Fibroblast of gingiva (primary cell): ENCODE data around the gene PTN.

Source experiments
- DNase-seq: peaks from one replicate; pipeline ENCODE4 v3.0.0-alpha.2; 2011; ENCODE audit warnings: low read depth

Gene PTN, protein sequence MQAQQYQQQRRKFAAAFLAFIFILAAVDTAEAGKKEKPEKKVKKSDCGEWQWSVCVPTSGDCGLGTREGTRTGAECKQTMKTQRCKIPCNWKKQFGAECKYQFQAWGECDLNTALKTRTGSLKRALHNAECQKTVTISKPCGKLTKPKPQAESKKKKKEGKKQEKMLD

DNA sequence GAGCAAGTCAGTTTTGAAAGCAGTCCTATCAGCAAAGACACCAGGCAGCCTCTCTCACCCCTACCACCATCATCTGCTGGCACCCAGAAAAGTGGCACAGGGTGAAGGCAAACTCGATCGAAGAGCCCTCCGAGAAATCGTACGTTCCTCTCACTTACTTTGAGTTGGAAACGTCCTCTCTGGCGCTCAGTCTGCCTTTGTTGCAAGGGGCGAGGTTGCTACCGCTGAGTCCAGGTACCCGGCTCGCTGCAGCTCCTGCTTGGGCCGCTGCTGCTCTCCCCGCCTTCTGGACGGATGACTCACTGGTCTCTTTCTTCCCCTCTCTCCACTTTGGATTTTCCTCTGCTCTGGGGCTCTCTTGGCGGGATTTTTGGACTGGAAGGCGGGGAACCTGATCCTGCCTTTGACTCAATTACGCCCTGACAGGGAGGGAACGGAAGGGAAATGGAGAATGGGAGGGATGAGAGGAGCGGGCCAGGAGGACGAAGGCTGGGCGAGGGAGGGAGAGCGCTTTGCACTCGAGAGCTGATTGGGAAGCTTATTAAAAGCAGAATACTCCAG is at the start of gene PTN:
TSS of gene PTN (minus strand) at position 453 of the 561 bp plus-strand sequence. CDS start 88,760 bp downstream, outside the sequence.
- DNase-seq: peak; percentile 31

- DNase-seq: no peak
Observed at GRCh38 chr7:137390076-137390475, 46.5 kb upstream of the PTN start.

- DNase-seq: no peak
Observed at GRCh38 chr7:137388916-137389315, 45.4 kb upstream of the PTN start.

DNA sequence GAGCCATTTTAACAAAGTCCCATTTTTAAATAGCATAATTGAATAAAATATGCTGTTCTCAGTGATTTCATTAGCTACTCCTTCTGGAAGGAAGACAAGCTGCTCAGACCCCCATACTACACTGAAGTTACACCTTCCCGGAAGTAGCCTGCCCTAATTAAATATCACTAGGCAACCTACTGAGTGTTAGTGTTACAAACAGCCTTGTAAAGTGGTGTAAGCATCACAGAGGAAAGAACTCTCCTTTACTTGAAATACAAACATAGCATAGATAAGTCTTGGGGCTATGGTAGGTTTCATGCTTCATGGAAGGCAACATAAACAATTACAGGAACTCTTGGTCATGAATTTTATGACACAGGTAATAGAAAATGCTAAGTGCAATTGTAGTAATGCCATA is 43.4 kb upstream of the PTN start:
- no peak for DNase-seq

- no peak for DNase-seq
Observed at GRCh38 chr7:137381045-137381444, 37.5 kb upstream of the PTN start.

DNA sequence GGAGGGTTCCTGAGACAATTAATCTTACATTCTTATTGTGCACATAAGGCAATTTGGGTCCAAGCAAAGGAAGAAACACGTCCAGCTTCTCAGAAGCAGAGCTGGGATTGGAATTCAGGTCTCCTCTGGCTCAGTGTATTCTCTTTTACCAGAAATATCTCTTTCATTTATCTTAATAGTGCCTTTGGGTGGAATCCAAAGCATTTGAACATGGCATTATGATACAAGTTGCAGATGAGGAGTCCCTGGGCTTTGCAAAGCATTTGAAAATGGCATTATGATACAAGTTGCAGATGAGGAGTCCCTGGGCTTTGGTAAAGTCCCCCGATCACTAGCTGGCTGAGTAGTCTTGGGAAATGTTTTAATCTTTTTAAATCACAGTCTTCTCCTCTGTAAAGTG is 30.0 kb upstream of the PTN start:
- no peak for DNase-seq

- no peak for DNase-seq
Observed at GRCh38 chr7:137371616-137372015, 28.1 kb upstream of the PTN start.

- no peak for DNase-seq
Observed at GRCh38 chr7:137366995-137367394, 23.5 kb upstream of the PTN start.

DNA sequence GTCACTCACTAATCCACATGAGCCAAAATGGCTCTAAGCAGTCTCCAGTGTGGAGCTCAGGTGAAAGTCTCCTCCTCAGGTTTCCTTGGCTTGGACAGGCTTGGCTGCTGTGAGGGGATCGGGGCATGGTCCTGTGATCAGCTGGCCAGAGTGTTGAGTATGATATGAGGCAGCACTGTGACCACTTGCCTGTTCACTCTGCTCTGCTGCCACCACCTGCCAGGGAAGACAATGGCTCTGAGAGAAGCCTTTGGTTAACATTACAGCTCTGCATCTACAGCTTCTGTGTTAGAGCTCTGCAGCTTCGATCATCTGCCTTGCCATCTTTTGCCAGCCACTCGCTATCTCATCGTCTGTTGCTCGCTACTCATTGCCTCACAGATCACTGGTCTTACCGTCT is 20.1 kb upstream of the PTN start:
- DNase-seq: no peak

- no peak for DNase-seq
Observed at GRCh38 chr7:137360087-137360679, 16.6 kb upstream of the PTN start.

- no peak for DNase-seq
Observed at GRCh38 chr7:137354961-137355360, 11.4 kb upstream of the PTN start.

- DNase-seq: no peak
Observed at GRCh38 chr7:137354396-137354795, 10.9 kb upstream of the PTN start.

- DNase-seq: no peak
Observed at GRCh38 chr7:137351941-137352340, 8.4 kb upstream of the PTN start.

DNA sequence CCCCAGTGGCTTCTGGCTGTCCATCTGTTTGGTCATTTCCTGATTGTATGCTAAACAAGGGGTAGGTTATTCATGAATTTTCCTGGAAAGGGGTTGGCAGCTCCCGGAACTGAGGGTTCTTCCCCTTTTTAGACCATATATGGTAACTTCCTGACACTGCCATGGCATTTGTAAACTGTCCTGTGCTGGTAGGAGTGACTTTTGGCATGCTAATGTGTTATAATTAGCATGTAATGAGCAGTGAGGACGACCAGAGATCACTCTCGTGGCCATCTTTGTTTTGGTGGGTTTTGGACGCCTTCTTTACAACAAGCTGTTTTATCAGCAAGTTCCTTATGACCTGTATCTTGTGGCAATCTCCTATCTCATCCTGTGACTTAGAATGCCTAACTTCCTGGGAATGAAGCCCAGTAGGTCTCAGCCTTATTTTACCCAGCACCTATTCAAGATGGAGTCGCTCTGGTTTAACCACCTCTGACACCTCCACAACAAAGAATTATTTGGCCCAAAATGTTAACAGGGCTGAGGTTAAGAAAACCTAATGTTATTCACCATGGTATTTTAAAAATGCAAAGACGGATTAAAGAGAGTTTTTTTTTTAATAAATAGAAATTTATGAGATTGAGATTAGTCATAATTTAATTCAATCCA is 2.4 kb upstream of the PTN start:
- DNase-seq: no peak

DNA sequence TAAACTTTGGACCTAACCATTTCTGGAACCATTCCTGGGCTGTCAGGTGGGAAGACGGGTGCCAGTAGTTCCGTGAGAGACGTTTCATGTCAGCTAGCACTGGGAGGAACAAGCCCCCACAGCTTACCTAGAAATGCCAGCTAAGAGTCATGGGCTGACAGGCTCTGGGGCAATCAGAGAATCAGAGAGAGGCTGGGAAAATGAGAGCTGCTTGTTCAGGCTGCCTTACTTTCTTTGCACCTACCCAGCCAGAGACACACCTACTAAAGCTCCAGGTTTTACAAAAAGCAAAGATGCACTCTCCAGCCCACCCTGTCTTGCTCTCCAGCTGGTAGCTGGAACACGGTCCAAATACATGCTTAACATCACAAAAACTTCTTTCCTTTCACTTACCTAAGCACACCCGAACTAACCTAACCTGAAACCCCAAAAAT is 688 bp downstream of the PTN start:
- no peak for DNase-seq

- peak; percentile 19 for DNase-seq
Observed at GRCh38 chr7:137342265-137342664, 1.3 kb downstream of the PTN start.

DNA sequence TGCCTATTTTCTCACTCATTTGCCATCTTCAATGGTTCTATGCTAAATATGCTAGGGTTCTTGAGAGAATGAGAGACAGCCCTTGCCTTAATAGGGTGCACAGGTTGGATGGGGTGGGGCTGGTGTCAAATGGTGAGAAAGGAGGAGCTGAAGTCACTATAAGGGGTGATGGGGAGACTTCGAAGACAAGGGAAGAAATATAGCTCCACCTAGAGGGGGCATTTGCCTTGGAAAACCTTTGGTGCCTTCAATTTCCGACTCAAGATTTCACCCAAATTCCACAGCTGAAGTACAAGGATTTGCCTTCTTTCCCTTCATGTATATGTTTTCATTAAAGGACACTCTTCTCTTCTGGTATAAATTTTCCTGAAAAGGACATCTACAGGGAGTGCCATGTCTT is 5.6 kb downstream of the PTN start:
- DNase-seq: no peak

DNA sequence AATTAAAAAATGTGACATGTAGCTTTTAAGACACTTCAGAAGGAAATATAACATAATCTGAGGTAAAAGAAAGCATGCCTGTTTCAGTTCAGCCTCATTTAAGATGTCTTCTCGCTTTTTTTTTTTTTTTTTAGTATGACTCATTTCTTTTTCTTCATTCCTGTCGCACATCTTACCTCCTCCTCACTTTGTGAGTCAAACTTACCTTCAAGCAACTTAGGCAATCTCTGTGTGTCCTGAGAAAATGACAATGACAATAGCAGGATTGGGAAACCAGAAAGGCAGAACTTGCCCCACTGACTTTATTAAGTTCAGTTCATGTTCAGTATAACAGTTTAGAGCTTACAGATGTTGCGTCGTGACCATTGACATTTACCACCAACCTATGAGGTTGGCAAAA is 7.7 kb downstream of the PTN start:
- no peak for DNase-seq

DNA sequence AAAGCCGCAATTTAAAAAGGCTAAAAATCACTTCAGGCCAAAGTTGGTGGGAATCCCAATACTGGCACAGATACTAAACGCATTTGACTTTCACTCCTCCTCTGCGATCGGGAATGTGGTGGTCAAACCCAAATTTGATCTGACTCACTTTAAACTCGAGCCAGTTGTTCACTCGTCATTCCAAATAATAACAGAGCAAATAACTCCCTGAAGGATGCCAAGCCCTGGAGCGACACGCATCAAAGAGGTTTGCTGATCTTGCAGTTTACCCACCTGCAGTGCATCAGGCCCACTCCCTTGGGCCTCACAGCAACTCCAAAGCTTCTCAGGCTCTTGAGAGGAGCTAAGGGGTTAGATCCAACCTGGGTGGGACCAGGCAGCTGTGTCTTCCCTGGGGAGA is 12.2 kb downstream of the PTN start:
- DNase-seq: peak; percentile 9

DNA sequence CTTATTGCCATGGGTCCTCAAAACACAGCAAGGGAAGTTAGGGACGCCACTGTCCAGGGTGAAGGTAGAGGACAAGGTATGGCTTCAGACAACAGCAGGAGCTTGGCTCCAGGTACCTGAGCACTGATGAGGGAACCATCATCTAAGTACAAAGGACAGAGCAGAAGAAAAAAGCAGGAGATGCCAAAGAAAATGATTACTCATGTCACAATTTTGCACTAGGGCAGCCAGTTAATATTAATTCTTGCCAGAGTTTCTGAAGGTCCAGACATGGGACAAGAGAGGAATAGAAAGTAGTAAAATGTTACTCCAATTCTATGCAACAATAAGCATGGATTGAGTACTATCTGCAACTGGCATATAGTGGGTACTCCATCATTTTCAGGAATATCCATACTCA is 14.1 kb downstream of the PTN start:
- no peak for DNase-seq

DNA sequence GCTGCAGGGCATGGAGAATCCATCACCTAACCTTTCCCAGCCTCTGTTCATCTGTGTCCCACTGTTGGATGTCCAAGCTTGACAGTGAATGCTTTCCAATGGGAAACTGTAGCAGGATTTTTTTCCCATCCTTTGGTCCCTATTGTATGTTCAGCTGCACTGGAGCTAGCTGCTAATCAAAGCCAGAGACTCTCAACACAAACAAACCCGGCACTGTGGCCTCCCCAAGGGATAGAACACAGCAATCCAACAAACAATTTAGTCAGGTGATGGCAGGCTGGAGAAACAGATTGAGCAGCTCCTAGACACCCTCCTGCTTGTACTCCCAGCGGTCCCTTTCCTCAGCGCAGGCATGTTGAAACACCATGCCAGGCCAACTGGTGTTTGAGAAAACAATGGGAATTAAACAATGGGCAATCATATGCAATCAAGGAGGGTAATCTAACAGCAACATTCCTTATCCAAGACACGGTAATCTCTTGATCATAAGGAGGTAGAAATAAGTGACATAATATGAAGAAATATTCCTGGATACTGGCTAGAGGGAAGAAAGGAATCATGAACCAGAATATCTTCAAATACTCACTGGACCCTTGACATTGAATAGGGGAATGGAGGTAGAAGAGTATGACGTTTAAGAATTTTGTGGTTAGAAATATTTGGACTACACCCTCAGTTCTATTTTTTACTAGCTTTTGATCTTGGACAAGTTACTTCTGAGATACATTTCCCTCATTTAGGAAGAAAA is 15.0 kb downstream of the PTN start:
- peak; percentile 67 for DNase-seq

- no peak for DNase-seq
Observed at GRCh38 chr7:137325927-137326326, 17.6 kb downstream of the PTN start.
